Testis (tissue), 2 donors: ENCODE measurements around the gene FBP1.

Source experiments
- CTCF ChIP-seq, 3 experiments: fragments of 450-650 bp in 2 of 3; fragments of 200-600 bp in 1 of 3; sonication (generic) in 1 of 3; IDR thresholded peaks; one replicate each; pipeline ENCODE4 v1.5.1; 2016 to 2019; ENCODE audit warnings: antibody characterized with exemption in 3 of 3, mild to moderate bottlenecking in 2 of 3, moderate library complexity in 1 of 3
- POLR2A ChIP-seq: fragments of 450-650 bp; IDR thresholded peaks from one replicate; pipeline ENCODE4 v1.6.1; 2017; ENCODE audit warnings: antibody characterized with exemption, mild to moderate bottlenecking, moderate library complexity

GRCh38 chr9:94619026-94619425 is 20.3 kb downstream of the FBP1 start:
- TF ChIP-seq CTCF (IDR thresholded peaks at IDR 0.05), result no peak
- TF ChIP-seq POLR2A, result no peak
